Fibroblast of lung (primary cell): Measurements from ENCODE around the gene NCAM2. TPM values are rescaled to one million over a fixed set of nuclear protein-coding genes. Genes with fewer than 3 reads are reported as not detected.
A peak's percentile ranks its signal among the peaks of the same experiment; 100 is the strongest.

ENCODE experiments used
- DNase-seq, 2 donors: peaks; one replicate each; pipeline versions ENCODE4 v3.0.0 to v3.0.0-alpha.2; 2010; ENCODE audit warnings: low read depth in 2 of 2
- H2AFZ ChIP-seq: 2 replicates; pipeline ENCODE4 v1.5.1; 2012; ENCODE audit warnings: low read length, control low read depth, inconsistent platforms
- H3K27ac ChIP-seq: 2 replicates; pipeline ENCODE4 v1.5.1; 2011; ENCODE audit warnings: low read length, control low read depth; ENCODE audit not compliant: insufficient read depth
- H3K27me3 ChIP-seq: 2 replicates; pipeline ENCODE4 v1.5.1; 2011; ENCODE audit warnings: mild to moderate bottlenecking, low read length; ENCODE audit not compliant: control insufficient read depth, insufficient read depth
- H3K36me3 ChIP-seq: 2 replicates; pipeline ENCODE4 v1.5.1; 2011; ENCODE audit warnings: low read length; ENCODE audit not compliant: control insufficient read depth, insufficient read depth
- H3K4me1 ChIP-seq: 2 replicates; pipeline ENCODE4 v1.5.1; 2011; ENCODE audit warnings: low read length; ENCODE audit not compliant: control insufficient read depth, insufficient read depth; ENCODE audit errors: extremely low read depth
- H3K4me2 ChIP-seq: 2 replicates; pipeline ENCODE4 v1.5.1; 2011; ENCODE audit warnings: low read length, control low read depth; ENCODE audit not compliant: insufficient read depth; ENCODE audit errors: extremely low read depth
- H3K4me3 ChIP-seq, 4 experiments: fragments of 200-600 bp in 1 of 4; sonication (generic) in 1 of 4; replicated peaks in 1 of 4; 2 replicates each; pipeline ENCODE4 v1.5.1; 2011 to 2016; ENCODE audit warnings: low read length in 4 of 4, low read depth in 3 of 4, mild to moderate bottlenecking in 3 of 4, control low read depth in 2 of 4, inconsistent platforms in 1 of 4, mixed read lengths in 1 of 4; ENCODE audit not compliant: insufficient read depth in 1 of 4; ENCODE audit errors: control extremely low read depth in 1 of 4
- H3K79me2 ChIP-seq: 2 replicates; pipeline ENCODE4 v1.5.1; 2012; ENCODE audit warnings: mild to moderate bottlenecking, low read length, inconsistent platforms; ENCODE audit not compliant: control insufficient read depth, insufficient read depth
- H3K9ac ChIP-seq: 2 replicates; pipeline ENCODE4 v1.5.1; 2011; ENCODE audit warnings: mild to moderate bottlenecking, low read length, control low read depth; ENCODE audit not compliant: insufficient read depth
- H3K9me3 ChIP-seq: 2 replicates; pipeline ENCODE4 v1.5.1; 2012; ENCODE audit warnings: low read depth, low read length; ENCODE audit not compliant: control insufficient read depth, insufficient read depth
- H4K20me1 ChIP-seq: 2 replicates; pipeline ENCODE4 v1.5.1; 2011; ENCODE audit warnings: low read length; ENCODE audit not compliant: control insufficient read depth, insufficient read depth; ENCODE audit errors: extremely low read depth
- CTCF ChIP-seq, 2 donors: IDR thresholded peaks in 1 of 2; conservative IDR thresholded peaks in 1 of 2; 1 replicate in 1 of 2; 2 replicates in 1 of 2; pipeline ENCODE4 v1.5.1; 2011 to 2012; ENCODE audit warnings: low read length in 2 of 2, control low read depth in 1 of 2, inconsistent platforms in 1 of 2, low read depth in 1 of 2, mild to moderate bottlenecking in 1 of 2
- EZH2 ChIP-seq: IDR thresholded peaks from 2 replicates; pipeline ENCODE4 v1.5.1; 2012; ENCODE audit warnings: low read length, control low read depth, mild to moderate bottlenecking; ENCODE audit errors: missing control alignments
- polyA plus RNA-seq, 2 donors: library from polyadenylated mRNA; depleted of rRNA in 1 of 2; stranded (reverse) in 1 of 2; unstranded in 1 of 2; fragments of >200 nt; gene quantifications; 2 replicates each; pipeline ENCODE4 v1.2.1, GENCODE V29; 2011 to 2012; ENCODE audit warnings: missing spikeins in 1 of 2
- total RNA-seq: library from RNA; depleted of rRNA; stranded (reverse); fragments of >200 nt; gene quantifications from 2 replicates; pipeline ENCODE4 v1.2.1, GENCODE V29; 2014

NCAM2 gene
- total and polyA plus RNA-seq, 2 donors (not counting 1 experiment from before 2014, with no cell fraction given) = 5.6 to 11.1 TPM

- Histone ChIP-seq H3K79me2 (no peaks in the 10 kb centered on the region), H4K20me1 (no peaks in the 10 kb centered on the region), H2AFZ (no peak overlapping the region), H3K4me2 (no peak overlapping the region), H3K4me3 (no peak overlapping the region), H3K9ac (no peak overlapping the region), H3K36me3 (no peaks in the 10 kb centered on the region), H3K4me1 (no peaks in the 10 kb centered on the region), H3K27me3 (no peaks in the 10 kb centered on the region), H3K27ac (no peak overlapping the region), H3K9me3 (no peaks in the 10 kb centered on the region)
- no peak for DNase-seq
- TF ChIP-seq EZH2 (no peak), CTCF (conservative IDR thresholded peaks at IDR 0.05 in 1 of 2, IDR thresholded peaks at IDR 0.05 in 1 of 2; ENCODE audit: low read depth in 1 of 2, low read length in 2 of 2) (no peak)
Measured at GRCh38 chr21:21384977-21385376, 386.8 kb downstream of the NCAM2 start.

- Histone ChIP-seq H3K27ac (no peak overlapping the region), H4K20me1 (no peaks in the 10 kb centered on the region), H3K4me3 (no peak overlapping the region), H3K4me2 (no peak overlapping the region), H3K36me3 (no peaks in the 10 kb centered on the region), H3K27me3 (no peaks in the 10 kb centered on the region), H2AFZ (no peak overlapping the region), H3K4me1 (no peaks in the 10 kb centered on the region), H3K9ac (no peak overlapping the region), H3K79me2 (no peaks in the 10 kb centered on the region), H3K9me3 (no peaks in the 10 kb centered on the region)
- peak in 1 of 2 donors; percentile 6 for DNase-seq
- TF ChIP-seq EZH2 = no peak
- TF ChIP-seq CTCF (conservative IDR thresholded peaks at IDR 0.05 in 1 of 2, IDR thresholded peaks at IDR 0.05 in 1 of 2; ENCODE audit: low read depth in 1 of 2, low read length in 2 of 2) = no peak
Measured at GRCh38 chr21:21385404-21385803, 387.2 kb downstream of the NCAM2 start.

- no peak overlapping the region for H3K27ac ChIP-seq
- no peak overlapping the region for H3K4me2 ChIP-seq
- no peaks in the 10 kb centered on the region for H3K27me3 ChIP-seq
- no peaks in the 10 kb centered on the region for H3K4me1 ChIP-seq
- no peak overlapping the region for H2AFZ ChIP-seq
- TF ChIP-seq EZH2 = no peak
- TF ChIP-seq CTCF (conservative IDR thresholded peaks at IDR 0.05 in 1 of 2, IDR thresholded peaks at IDR 0.05 in 1 of 2; ENCODE audit: low read depth in 1 of 2, low read length in 2 of 2) = no peak
- no peak for DNase-seq
- H3K79me2 ChIP-seq = no peaks in the 10 kb centered on the region
- no peak overlapping the region for H3K4me3 ChIP-seq
- no peaks in the 10 kb centered on the region for H3K36me3 ChIP-seq
- no peaks in the 10 kb centered on the region for H3K9me3 ChIP-seq
- H3K9ac ChIP-seq = no peak overlapping the region
- no peaks in the 10 kb centered on the region for H4K20me1 ChIP-seq
Measured at GRCh38 chr21:21387916-21388315, 389.7 kb downstream of the NCAM2 start.
